Measurements from ENCODE around the gene IVNS1ABP.

Gene IVNS1ABP

GRCh38 chr1:185249563-185249962, 67.5 kb downstream of the IVNS1ABP start:
- Histone ChIP-seq H3K27me3 (ENCODE audit: insufficient read depth, poor library complexity, severe bottlenecking) (no peaks in the 10 kb centered on the region), H3K36me3 (ENCODE audit: low read depth) (no peaks in the 10 kb centered on the region), H3K27ac (ENCODE audit: poor library complexity, severe bottlenecking) (no peak overlapping the region), H3K9me3 (ENCODE audit: severe bottlenecking) (no peaks in the 10 kb centered on the region), H3K4me1 (ENCODE audit: insufficient read depth, poor library complexity, severe bottlenecking) (no peaks in the 10 kb centered on the region), H3K4me3 (ENCODE audit: severe bottlenecking) (no peak overlapping the region)
- no peak for TF ChIP-seq CTCF (IDR thresholded peaks at IDR 0.05; ENCODE audit: poor library complexity, severe bottlenecking)
- ATAC-seq (ENCODE audit: low read depth) = no peak
- no peak for DNase-seq (ENCODE audit: low spot score)
